Karpas-422 (cell line): ENCODE measurements around the gene FBN3. TPM values are rescaled to one million over a fixed set of nuclear protein-coding genes. Genes with fewer than 3 reads are reported as not detected.

Experiments
- DNase-seq: peaks from one replicate; pipeline ENCODE4 v3.0.0-alpha.2; 2015
- H2AFZ ChIP-seq: fragments of 200-600 bp; sonication (generic); 2 replicates; pipeline ENCODE4 v1.6.1; 2014; ENCODE audit warnings: antibody characterized with exemption, low read length, mixed read lengths
- H3K27ac ChIP-seq: fragments of 200-600 bp; sonication (generic); 2 replicates; pipeline ENCODE4 v1.5.1; 2014; ENCODE audit warnings: mild to moderate bottlenecking, low read length, moderate library complexity
- H3K27me3 ChIP-seq: fragments of 200-600 bp; sonication (generic); 2 replicates; pipeline ENCODE4 v1.6.1; 2014; ENCODE audit warnings: low read length, mixed read lengths
- H3K36me3 ChIP-seq: fragments of 200-600 bp; sonication (generic); 2 replicates; pipeline ENCODE4 v1.6.1; 2014; ENCODE audit warnings: low read length, mixed read lengths; ENCODE audit not compliant: insufficient read depth
- H3K4me1 ChIP-seq: fragments of 200-600 bp; sonication (generic); 2 replicates; pipeline ENCODE4 v1.6.1; 2014; ENCODE audit warnings: mild to moderate bottlenecking, low read length, mixed read lengths
- H3K4me2 ChIP-seq: fragments of 200-600 bp; sonication (generic); 2 replicates; pipeline ENCODE4 v1.6.1; 2014; ENCODE audit warnings: low read length, low read depth, mild to moderate bottlenecking; ENCODE audit not compliant: poor library complexity, severe bottlenecking
- H3K4me3 ChIP-seq: fragments of 200-600 bp; sonication (generic); 2 replicates; pipeline ENCODE4 v1.5.1; 2014; ENCODE audit warnings: mild to moderate bottlenecking, antibody characterized with exemption, low read length, mixed read lengths
- H3K79me2 ChIP-seq: fragments of 200-600 bp; sonication (generic); 2 replicates; pipeline ENCODE4 v1.6.1; 2014; ENCODE audit warnings: mild to moderate bottlenecking, low read length, mixed read lengths
- H3K9ac ChIP-seq: fragments of 200-600 bp; sonication (generic); 2 replicates; pipeline ENCODE4 v1.6.0; 2014; ENCODE audit warnings: low read length
- H3K9me2 ChIP-seq: fragments of 200-600 bp; sonication (generic), shearing (Covaris generic); replicated peaks from 2 replicates; pipeline ENCODE4 v1.6.0; 2014; ENCODE audit warnings: mild to moderate bottlenecking, low read length, moderate library complexity; ENCODE audit not compliant: insufficient read depth
- H3K9me3 ChIP-seq: fragments of 300-700, 200-600 bp; sonication (generic); 2 replicates; pipeline ENCODE4 v1.6.1; 2014; ENCODE audit warnings: low read length, mixed read lengths
- H4K20me1 ChIP-seq: fragments of 200-600 bp; sonication (generic); 2 replicates; pipeline ENCODE4 v1.6.1; 2014; ENCODE audit warnings: mild to moderate bottlenecking, antibody characterized with exemption, low read length, low read depth; ENCODE audit not compliant: insufficient read depth
- total RNA-seq: library from RNA; depleted of rRNA; stranded (reverse); fragments of >200 nt; shearing (Covaris generic); gene quantifications from 2 replicates; pipeline ENCODE4 v1.2.3, GENCODE V29; 2014; ENCODE audit warnings: low replicate concordance; rRNA removed

FBN3 gene
- not detected in 2 replicates for total RNA-seq

- Histone ChIP-seq H3K9me2 (no peaks in the 10 kb centered on the region), H3K9ac (no peak within 1 kb of the TSS), H3K4me1 (no peaks in the 10 kb centered on the region), H4K20me1 (no peaks in the 10 kb centered on the region), H3K27me3 (no peaks in the 10 kb centered on the region), H2AFZ (no peak within 1 kb of the TSS), H3K79me2 (no peaks in the 10 kb centered on the region), H3K4me3 (no peak within 1 kb of the TSS), H3K27ac (no peak within 1 kb of the TSS), H3K9me3 (no peaks in the 10 kb centered on the region), H3K4me2 (no peak within 1 kb of the TSS), H3K36me3 (no peaks in the 10 kb centered on the region)
- no peak for DNase-seq
Measured at GRCh38 chr19:8149261-8150094, at the start of gene FBN3. TSS of gene FBN3 (minus strand) at chr19:8149592. CDS start at chr19:8147480, 2,112 bp downstream.

GRCh38 chr19:8196271-8196927 lies 47.0 kb upstream of the FBN3 start:
- no peak overlapping the region for H2AFZ ChIP-seq
- peak overlapping the region; percentile 1; the same call in 1 of the 2 replicates for H3K4me3 ChIP-seq
- no peaks in the 10 kb centered on the region for H3K36me3 ChIP-seq
- H3K4me1 ChIP-seq = peaks cover 58% of the 10 kb centered on the region
- no peaks in the 10 kb centered on the region for H3K9me3 ChIP-seq
- peak overlapping the region; percentile 34 for H3K4me2 ChIP-seq
- H3K27me3 ChIP-seq = no peaks in the 10 kb centered on the region
- H3K9me2 ChIP-seq = no peaks in the 10 kb centered on the region
- peak overlapping the region; percentile 31; the same call in 1 of the 2 replicates for H3K9ac ChIP-seq
- peak; percentile 65 for DNase-seq
- H3K27ac ChIP-seq = no peak overlapping the region
- no peaks in the 10 kb centered on the region for H3K79me2 ChIP-seq
- no peaks in the 10 kb centered on the region for H4K20me1 ChIP-seq

GRCh38 chr19:8194528-8195267 lies 45.3 kb upstream of the FBN3 start:
- Histone ChIP-seq H4K20me1 (no peaks in the 10 kb centered on the region), H3K27me3 (no peaks in the 10 kb centered on the region), H3K4me3 (peak overlapping the region; percentile 13; the same call in 1 of the 2 replicates), H3K9me2 (no peaks in the 10 kb centered on the region), H3K4me1 (peaks cover 58% of the 10 kb centered on the region), H3K79me2 (no peaks in the 10 kb centered on the region), H3K4me2 (peak overlapping the region; percentile 83), H3K36me3 (no peaks in the 10 kb centered on the region), H3K9ac (peak overlapping the region; percentile 35), H3K9me3 (no peaks in the 10 kb centered on the region), H2AFZ (no peak overlapping the region), H3K27ac (peak overlapping the region; percentile 86)
- peak; percentile 56 for DNase-seq

GRCh38 chr19:8192221-8192820 lies 42.9 kb upstream of the FBN3 start:
- Histone ChIP-seq H3K4me2 (peak overlapping the region; percentile 83), H3K9me2 (no peaks in the 10 kb centered on the region), H3K4me1 (peaks cover 58% of the 10 kb centered on the region), H4K20me1 (no peaks in the 10 kb centered on the region), H3K4me3 (no peak overlapping the region), H3K9me3 (no peaks in the 10 kb centered on the region), H2AFZ (no peak overlapping the region), H3K79me2 (no peaks in the 10 kb centered on the region), H3K9ac (no peak overlapping the region), H3K27ac (peak overlapping the region; percentile 86), H3K36me3 (no peaks in the 10 kb centered on the region), H3K27me3 (no peaks in the 10 kb centered on the region)
- peak; percentile 55 for DNase-seq

GRCh38 chr19:8185343-8186068 lies 36.1 kb upstream of the FBN3 start:
- H3K9ac ChIP-seq = no peak overlapping the region
- H3K9me3 ChIP-seq = no peaks in the 10 kb centered on the region
- H3K36me3 ChIP-seq = no peaks in the 10 kb centered on the region
- H4K20me1 ChIP-seq = no peaks in the 10 kb centered on the region
- H3K4me1 ChIP-seq = peaks cover 3% of the 10 kb centered on the region
- H2AFZ ChIP-seq = no peak overlapping the region
- no peak for DNase-seq
- H3K4me2 ChIP-seq = no peak overlapping the region
- no peaks in the 10 kb centered on the region for H3K79me2 ChIP-seq
- no peak overlapping the region for H3K27ac ChIP-seq
- H3K9me2 ChIP-seq = no peaks in the 10 kb centered on the region
- no peaks in the 10 kb centered on the region for H3K27me3 ChIP-seq
- H3K4me3 ChIP-seq = no peak overlapping the region

GRCh38 chr19:8184274-8184673 lies 34.9 kb upstream of the FBN3 start:
- no peaks in the 10 kb centered on the region for H3K27me3 ChIP-seq
- H3K79me2 ChIP-seq = no peaks in the 10 kb centered on the region
- H3K27ac ChIP-seq = no peak overlapping the region
- no peaks in the 10 kb centered on the region for H3K9me2 ChIP-seq
- H3K9ac ChIP-seq = no peak overlapping the region
- no peaks in the 10 kb centered on the region for H4K20me1 ChIP-seq
- no peak overlapping the region for H3K4me3 ChIP-seq
- H3K4me1 ChIP-seq = peaks cover 3% of the 10 kb centered on the region
- H3K9me3 ChIP-seq = no peaks in the 10 kb centered on the region
- no peak overlapping the region for H3K4me2 ChIP-seq
- no peak for DNase-seq
- H3K36me3 ChIP-seq = no peaks in the 10 kb centered on the region
- H2AFZ ChIP-seq = no peak overlapping the region

GRCh38 chr19:8180018-8180417 lies 30.6 kb upstream of the FBN3 start:
- H3K79me2 ChIP-seq = no peaks in the 10 kb centered on the region
- H3K9me2 ChIP-seq = no peaks in the 10 kb centered on the region
- no peak overlapping the region for H3K27ac ChIP-seq
- no peak overlapping the region for H3K4me3 ChIP-seq
- H3K4me2 ChIP-seq = no peak overlapping the region
- DNase-seq = no peak
- H3K9me3 ChIP-seq = no peaks in the 10 kb centered on the region
- no peaks in the 10 kb centered on the region for H3K4me1 ChIP-seq
- no peak overlapping the region for H2AFZ ChIP-seq
- no peaks in the 10 kb centered on the region for H3K36me3 ChIP-seq
- no peaks in the 10 kb centered on the region for H3K27me3 ChIP-seq
- H4K20me1 ChIP-seq = no peaks in the 10 kb centered on the region
- no peak overlapping the region for H3K9ac ChIP-seq
